HepG2 (cell line): ENCODE results near the gene OBSL1. TPM values are rescaled to one million over a fixed set of nuclear protein-coding genes. Genes with fewer than 3 reads are reported as not detected.

Experiments
- HMGA1 ChIP-seq: sonication (generic); formaldehyde crosslinking; conservative IDR thresholded peaks from 2 replicates; pipeline ENCODE4 v1.4.0; 2020; ENCODE audit warnings: missing genetic modification reagents
- ZBTB40 ChIP-seq, 2 experiments: fragments of 450-650 bp in 1 of 2; sonication (generic) in 1 of 2; formaldehyde crosslinking in 1 of 2; IDR thresholded peaks; 2 replicates each; pipeline versions ENCODE4 v1.6.1 to v1.8.0; 2016 to 2022; ENCODE audit warnings: antibody characterized with exemption in 1 of 2, mild to moderate bottlenecking in 1 of 2, missing genetic modification reagents in 1 of 2
- ZFX ChIP-seq: sonication (generic); formaldehyde crosslinking; IDR thresholded peaks from 2 replicates; pipeline ENCODE4 v1.4.0; 2020; ENCODE audit warnings: mild to moderate bottlenecking, low read depth, missing genetic modification reagents, moderate library complexity
- polyA plus RNA-seq, 8 experiments: library from polyadenylated mRNA; depleted of rRNA in 3 of 8; stranded (reverse) in 7 of 8; unstranded in 1 of 8; fragments of >200 nt; fragmentation: Illumina TruSeq in 4 of 8; extraction: Trizol in 4 of 8; gene quantifications; 2 replicates each; pipeline versions ENCODE4 v1.2.1 to v1.2.3, GENCODE V29; 2011 to 2016; ENCODE audit warnings: low read depth in 4 of 8, missing spikeins in 1 of 8, mixed read lengths in 1 of 8; ENCODE audit not compliant: insufficient read depth in 1 of 8
- total RNA-seq, 5 experiments: library from RNA; depleted of rRNA; stranded (reverse); fragments of >200 nt; fragmentation: Illumina TruSeq; extraction: Trizol; gene quantifications; 2 replicates each; pipeline ENCODE4 v1.2.3, GENCODE V29; 2016; ENCODE audit warnings: low read depth in 1 of 5
- TF ChIP-seq, protein P1 (sequence below): IDR thresholded peaks from 2 replicates; pipeline ENCODE4 v1.6.1; 2012; ENCODE audit warnings: low read length, improper control_type of control experiment

OBSL1 gene
- total and polyA plus RNA-seq, 2 of the 13 experiments (the other 11 are each of a cell fraction or from before 2014, with no cell fraction given) = 86.7 to 218 TPM

- TF ChIP-seq ZBTB40 (IDR thresholded peaks at IDR 0.05) (no peak), ZBTB40 (CRISPR knock-in tag; IDR thresholded peaks at IDR 0.05) (no peak), ZFX (CRISPR knock-in tag) (peak; percentile 18; the same call in 1 of the 2 replicates), HMGA1 (CRISPR knock-in tag) (no peak)
- TF ChIP-seq, protein P1, sequence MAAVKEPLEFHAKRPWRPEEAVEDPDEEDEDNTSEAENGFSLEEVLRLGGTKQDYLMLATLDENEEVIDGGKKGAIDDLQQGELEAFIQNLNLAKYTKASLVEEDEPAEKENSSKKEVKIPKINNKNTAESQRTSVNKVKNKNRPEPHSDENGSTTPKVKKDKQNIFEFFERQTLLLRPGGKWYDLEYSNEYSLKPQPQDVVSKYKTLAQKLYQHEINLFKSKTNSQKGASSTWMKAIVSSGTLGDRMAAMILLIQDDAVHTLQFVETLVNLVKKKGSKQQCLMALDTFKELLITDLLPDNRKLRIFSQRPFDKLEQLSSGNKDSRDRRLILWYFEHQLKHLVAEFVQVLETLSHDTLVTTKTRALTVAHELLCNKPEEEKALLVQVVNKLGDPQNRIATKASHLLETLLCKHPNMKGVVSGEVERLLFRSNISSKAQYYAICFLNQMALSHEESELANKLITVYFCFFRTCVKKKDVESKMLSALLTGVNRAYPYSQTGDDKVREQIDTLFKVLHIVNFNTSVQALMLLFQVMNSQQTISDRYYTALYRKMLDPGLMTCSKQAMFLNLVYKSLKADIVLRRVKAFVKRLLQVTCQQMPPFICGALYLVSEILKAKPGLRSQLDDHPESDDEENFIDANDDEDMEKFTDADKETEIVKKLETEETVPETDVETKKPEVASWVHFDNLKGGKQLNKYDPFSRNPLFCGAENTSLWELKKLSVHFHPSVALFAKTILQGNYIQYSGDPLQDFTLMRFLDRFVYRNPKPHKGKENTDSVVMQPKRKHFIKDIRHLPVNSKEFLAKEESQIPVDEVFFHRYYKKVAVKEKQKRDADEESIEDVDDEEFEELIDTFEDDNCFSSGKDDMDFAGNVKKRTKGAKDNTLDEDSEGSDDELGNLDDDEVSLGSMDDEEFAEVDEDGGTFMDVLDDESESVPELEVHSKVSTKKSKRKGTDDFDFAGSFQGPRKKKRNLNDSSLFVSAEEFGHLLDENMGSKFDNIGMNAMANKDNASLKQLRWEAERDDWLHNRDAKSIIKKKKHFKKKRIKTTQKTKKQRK = no peak
Observed at GRCh38 chr2:219561179-219562048, 9.9 kb downstream of the OBSL1 start (continued).
